ENCODE data around the gene KIRREL3. TPM values are rescaled to one million over a fixed set of nuclear protein-coding genes. Genes with fewer than 3 reads are reported as not detected.

The KIRREL3 gene
- total and polyA plus RNA-seq, 12 donors = 0.13 to 0.58 (median 0.30) TPM

DNA sequence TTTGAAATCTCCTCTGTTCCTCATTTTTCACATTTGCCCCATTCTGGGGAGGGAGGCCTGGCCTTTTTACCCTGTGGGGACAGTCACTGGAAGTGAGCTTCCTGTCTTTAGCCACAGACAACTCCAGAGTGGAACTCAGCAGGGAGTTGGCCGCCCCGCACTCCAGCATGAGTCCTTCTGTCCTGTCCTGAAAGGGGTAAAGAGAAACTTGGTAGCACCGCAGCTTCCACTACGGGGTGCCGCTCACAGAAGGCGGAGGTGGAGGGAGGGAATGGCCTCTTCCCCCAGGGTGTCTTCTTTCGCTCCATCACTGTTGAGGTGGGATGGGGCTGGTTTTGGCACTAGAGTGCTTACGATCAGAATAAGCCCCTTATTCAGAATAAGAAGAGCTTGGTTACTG is 512.9 kb downstream of the KIRREL3 start:
- DNase-seq (no peak), ATAC-seq (no peak)
- intact Hi-C loops (cut with DNase I) = no loop called here
- Histone ChIP-seq H3K4me3 (no peak overlapping the region), H3K27ac (no peak overlapping the region), H3K36me3 (no peaks in the 10 kb centered on the region), H3K9me3 (no peaks in the 10 kb centered on the region), H3K4me1 (peaks cover 0 to 6% (median 0%) of the 10 kb centered on the region in 9 donors), H3K27me3 (peaks cover 0 to 4% (median 0%) of the 10 kb centered on the region in 7 donors)
- 81 to 84% methylated on average over 8 of the region's 8 CpGs for WGBS, 2 donors
- no peak for TF ChIP-seq CTCF (IDR thresholded peaks at IDR 0.05)

- H3K4me3 ChIP-seq = no peak overlapping the region
- ATAC-seq = no peak
- DNase-seq = no peak
- H3K4me1 ChIP-seq = peaks cover 0 to 6% (median 0%) of the 10 kb centered on the region in 9 donors
- no peaks in the 10 kb centered on the region for H3K9me3 ChIP-seq
- H3K36me3 ChIP-seq = no peaks in the 10 kb centered on the region
- H3K27ac ChIP-seq = no peak overlapping the region
- peaks cover 0 to 4% (median 0%) of the 10 kb centered on the region in 7 donors for H3K27me3 ChIP-seq
- 76 to 79% methylated on average over 12 of the region's 12 CpGs for WGBS, 2 donors
- TF ChIP-seq CTCF (IDR thresholded peaks at IDR 0.05) = no peak
- intact Hi-C loops (cut with DNase I) = no loop called here
These were observed 514.5 kb downstream of the KIRREL3 start for GRCh38 chr11:126485986-126486635.

- intact Hi-C loops (cut with DNase I) = no loop called here
- no peak overlapping the region for H3K4me3 ChIP-seq
- H3K9me3 ChIP-seq = no peaks in the 10 kb centered on the region
- peaks cover 0 to 4% (median 0%) of the 10 kb centered on the region in 7 donors for H3K27me3 ChIP-seq
- no peak for DNase-seq
- peaks cover 0 to 13% (median 4%) of the 10 kb centered on the region in 9 donors for H3K4me1 ChIP-seq
- 72 to 78% methylated on average over 10 of the region's 10 CpGs for WGBS, 2 donors
- peak in 1 of 8 donors; percentile 39 for ATAC-seq
- TF ChIP-seq CTCF (IDR thresholded peaks at IDR 0.05) = peak in 2 of 9 donors; percentile 9 to 13
- no peak overlapping the region for H3K27ac ChIP-seq
- H3K36me3 ChIP-seq = no peaks in the 10 kb centered on the region
These were observed 515.4 kb downstream of the KIRREL3 start for GRCh38 chr11:126485021-126485792.

- peaks cover 0 to 13% (median 5%) of the 10 kb centered on the region in 9 donors for H3K4me1 ChIP-seq
- no peaks in the 10 kb centered on the region for H3K36me3 ChIP-seq
- ATAC-seq (no peak), DNase-seq (no peak)
- H3K9me3 ChIP-seq = no peaks in the 10 kb centered on the region
- 91 to 92% methylated on average over 2 of the region's 2 CpGs for WGBS, 2 donors
- peaks cover 0 to 4% (median 0%) of the 10 kb centered on the region in 7 donors for H3K27me3 ChIP-seq
- no peak overlapping the region for H3K4me3 ChIP-seq
- intact Hi-C loops (cut with DNase I) = loop anchor here in 2 of 10 donors (5.0 kb wide), 3 partner anchors 37 to 177 kb away; no protein-coding TSS in a partner anchor
- H3K27ac ChIP-seq = no peak overlapping the region
- no peak for TF ChIP-seq CTCF (IDR thresholded peaks at IDR 0.05)
These were observed 516.3 kb downstream of the KIRREL3 start for GRCh38 chr11:126484266-126484665.
